HCT116 (cell line): ENCODE results near the gene URAD.
"Not testable (repeated sequence)": the region's sequence is repeated elsewhere in the genome, so short reads cannot be mapped to it uniquely, and the experiment has no call there.

Source experiments
- CBX3 ChIP-seq: IDR thresholded peaks from 2 replicates; pipeline ENCODE4 v1.6.1; 2012; ENCODE audit warnings: low read depth
- CTCF ChIP-seq, 3 experiments: fragments of 200-600 bp in 1 of 3; sonication (generic) in 1 of 3; IDR thresholded peaks in 2 of 3; conservative IDR thresholded peaks in 1 of 3; 2 replicates each; pipeline ENCODE4 v1.5.1; 2012 to 2017; ENCODE audit warnings: low read depth in 2 of 3, low read length in 2 of 3, antibody characterized with exemption in 1 of 3, borderline replicate concordance in 1 of 3, control low read depth in 1 of 3, mild to moderate bottlenecking in 1 of 3, mixed read lengths in 1 of 3, mixed run types in 1 of 3, moderate library complexity in 1 of 3; ENCODE audit not compliant: insufficient read depth in 1 of 3
- EZH2 ChIP-seq: fragments of 200-600 bp; sonication (generic); IDR thresholded peaks from 2 replicates; pipeline ENCODE4 v1.6.1; 2017; ENCODE audit warnings: antibody characterized with exemption, mixed run types
- EZH2phosphoT487 ChIP-seq: fragments of 200-600 bp; IDR thresholded peaks from 2 replicates; pipeline ENCODE4 v1.6.1; 2018; ENCODE audit warnings: antibody characterized with exemption, borderline replicate concordance
- FOSL1 ChIP-seq: IDR thresholded peaks from 2 replicates; pipeline ENCODE4 v1.6.1; 2012; ENCODE audit warnings: low read depth
- POLR2A ChIP-seq: IDR thresholded peaks from 2 replicates; pipeline ENCODE4 v1.7.0; 2011; ENCODE audit warnings: borderline replicate concordance; ENCODE audit not compliant: insufficient read depth, insufficient read length; ENCODE audit errors: extremely low read depth
- POLR2AphosphoS5 ChIP-seq: IDR thresholded peaks from 2 replicates; pipeline ENCODE4 v1.6.1; 2011; ENCODE audit warnings: mild to moderate bottlenecking, low read depth, low read length, moderate library complexity
- SIN3A ChIP-seq: IDR thresholded peaks from 2 replicates; pipeline ENCODE4 v1.6.1; 2012; ENCODE audit warnings: low read depth

GRCh38 chr13:28032438-28032837 lies 43.9 kb upstream of the URAD start:
- not testable (repeated sequence) for TF ChIP-seq FOSL1; CTCF (IDR thresholded peaks at IDR 0.05 in 2 of 3, conservative IDR thresholded peaks at IDR 0.05 in 1 of 3; ENCODE audit: borderline replicate concordance in 1 of 3, insufficient read depth in 1 of 3, low read depth in 2 of 3, low read length in 2 of 3); EZH2; CBX3; EZH2phosphoT487; POLR2AphosphoS5; POLR2A; SIN3A
